Activated CD4-positive, alpha-beta T cell treated with anti-CD3 and anti-CD28 coated beads for 4 hours (primary cell): ENCODE data around the gene HDAC11.
"Not testable (repeated sequence)": the region's sequence is repeated elsewhere in the genome, so short reads cannot be mapped to it uniquely, and the experiment has no call there.

Experiments
- DNase-seq, 2 donors: peaks; one replicate each; pipeline ENCODE4 v3.0.0-alpha.2; 2020

Gene HDAC11

GRCh38 chr3:13470894-13471574 lies 9.1 kb upstream of the HDAC11 start:
- no peak for DNase-seq

DNA sequence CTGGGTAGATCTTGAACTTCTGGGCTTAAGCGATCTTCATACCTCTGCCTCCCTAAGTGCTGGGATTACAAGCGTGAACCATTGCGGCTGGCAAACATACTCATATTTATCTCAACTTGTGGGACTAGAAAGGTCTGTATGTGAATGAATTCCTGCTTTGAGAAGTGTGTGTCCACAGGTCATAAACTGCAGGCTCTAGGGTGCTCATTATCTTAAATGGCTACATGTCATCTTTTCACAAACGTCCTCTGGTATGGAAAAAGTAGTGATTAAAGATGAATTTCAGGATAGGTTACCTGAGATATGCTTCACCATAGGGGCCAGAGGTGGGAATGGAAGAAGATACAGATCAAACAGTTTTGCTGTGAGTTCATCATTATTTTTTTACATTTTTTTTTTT lies 7.8 kb upstream of the HDAC11 start:
- DNase-seq = no peak

- DNase-seq = no peak
These were observed 7.1 kb upstream of the HDAC11 start for GRCh38 chr3:13473020-13473419.

DNA sequence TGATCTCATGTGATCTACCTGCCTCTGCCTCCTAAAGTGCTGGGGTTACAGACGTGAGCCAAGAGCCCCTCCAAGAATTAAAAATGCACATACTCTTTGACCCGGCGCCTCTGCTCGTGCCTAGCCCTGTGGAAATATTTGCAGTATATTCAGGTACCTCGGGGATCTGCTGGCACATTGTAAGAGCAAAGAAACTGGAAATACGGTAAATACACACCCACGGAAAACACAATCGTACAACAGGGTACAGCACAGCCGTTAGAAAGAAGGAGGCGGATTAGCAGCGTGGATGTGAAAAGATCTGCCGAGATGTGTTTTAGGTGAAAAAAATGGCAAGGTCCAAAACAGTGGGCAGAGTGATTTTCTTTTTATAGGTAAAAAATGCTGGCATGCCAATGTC lies 6.1 kb upstream of the HDAC11 start:
- DNase-seq = no peak

DNA sequence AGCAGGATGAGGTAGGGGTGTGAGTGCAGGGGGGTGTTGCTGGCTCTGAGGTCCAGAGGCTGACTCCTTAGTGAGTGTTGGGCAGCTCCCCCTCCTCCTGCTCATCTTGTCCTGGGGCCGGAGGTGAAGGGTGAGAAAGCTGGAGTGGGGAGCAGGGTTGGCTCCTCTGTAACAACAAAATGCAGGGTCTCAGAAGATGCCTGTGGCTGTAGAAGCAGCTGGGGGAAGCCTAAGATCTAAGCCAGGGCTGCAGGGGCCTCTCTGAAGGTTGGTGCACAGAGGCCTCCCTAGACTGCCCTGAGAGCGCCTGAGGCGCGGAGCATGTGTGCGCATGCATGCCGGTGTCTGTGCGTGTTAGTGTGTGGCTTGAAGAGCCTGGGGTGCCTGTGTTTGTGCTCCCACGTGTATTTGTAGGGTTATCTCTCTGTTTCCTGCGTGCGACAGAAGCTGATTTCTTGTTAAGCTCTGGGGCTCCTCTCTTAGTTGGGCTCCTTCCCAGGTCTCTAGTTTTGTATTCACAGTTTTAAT lies 5.3 kb upstream of the HDAC11 start:
- no peak for DNase-seq

- DNase-seq = no peak
These were observed 4.1 kb upstream of the HDAC11 start for GRCh38 chr3:13475871-13476590.

GRCh38 chr3:13477943-13478342 lies 2.2 kb upstream of the HDAC11 start:
- no peak for DNase-seq

GRCh38 chr3:13479332-13479581 lies 849 bp upstream of the HDAC11 start:
- DNase-seq = peak in 1 of 2 donors; percentile 36

- DNase-seq = peak in 1 of 2 donors; percentile 21
These were observed 523 bp downstream of the HDAC11 start for GRCh38 chr3:13480340-13481318.

- no peak for DNase-seq
These were observed 2.1 kb downstream of the HDAC11 start for GRCh38 chr3:13482106-13482690.

- no peak for DNase-seq
These were observed 3.2 kb downstream of the HDAC11 start for GRCh38 chr3:13483286-13483685.

GRCh38 chr3:13483988-13484695 lies 4.0 kb downstream of the HDAC11 start:
- DNase-seq = no peak

DNA sequence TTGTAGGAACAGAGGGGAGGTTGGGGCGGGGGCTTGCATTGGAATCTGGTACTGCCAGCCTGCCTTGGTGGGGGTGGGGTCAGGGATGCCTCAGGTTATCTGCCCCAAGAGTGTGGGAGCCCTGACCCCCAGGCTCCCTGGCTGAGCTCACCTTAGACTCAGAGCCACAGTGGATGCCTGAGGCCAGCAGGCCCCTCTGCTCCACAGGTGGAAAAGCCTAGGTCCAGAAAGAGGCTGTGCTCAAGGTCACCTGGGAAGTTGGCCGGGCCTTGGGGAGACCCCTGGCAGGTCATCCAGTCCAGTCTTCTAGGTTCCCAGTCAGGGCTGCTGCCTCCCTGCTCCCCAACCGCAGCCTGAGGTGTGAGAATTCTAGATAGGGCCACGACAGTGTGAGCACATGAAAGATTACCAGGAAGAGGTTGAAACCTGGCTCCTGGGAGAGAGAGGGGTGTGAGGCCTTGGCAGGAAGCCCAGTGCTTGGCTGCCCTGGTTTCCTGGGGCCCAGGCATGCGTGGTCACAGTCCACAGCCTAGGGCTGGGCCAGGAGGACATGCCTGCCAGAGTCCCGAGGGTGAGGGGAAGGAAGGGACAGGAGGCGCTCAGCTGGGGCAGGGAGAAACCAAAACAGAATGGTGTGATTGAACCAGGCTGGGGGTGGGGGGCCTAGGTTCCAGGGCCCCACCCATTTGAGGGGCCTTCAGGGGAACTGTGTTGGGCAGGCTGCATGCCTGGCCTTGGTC lies 4.9 kb downstream of the HDAC11 start:
- no peak for DNase-seq

DNA sequence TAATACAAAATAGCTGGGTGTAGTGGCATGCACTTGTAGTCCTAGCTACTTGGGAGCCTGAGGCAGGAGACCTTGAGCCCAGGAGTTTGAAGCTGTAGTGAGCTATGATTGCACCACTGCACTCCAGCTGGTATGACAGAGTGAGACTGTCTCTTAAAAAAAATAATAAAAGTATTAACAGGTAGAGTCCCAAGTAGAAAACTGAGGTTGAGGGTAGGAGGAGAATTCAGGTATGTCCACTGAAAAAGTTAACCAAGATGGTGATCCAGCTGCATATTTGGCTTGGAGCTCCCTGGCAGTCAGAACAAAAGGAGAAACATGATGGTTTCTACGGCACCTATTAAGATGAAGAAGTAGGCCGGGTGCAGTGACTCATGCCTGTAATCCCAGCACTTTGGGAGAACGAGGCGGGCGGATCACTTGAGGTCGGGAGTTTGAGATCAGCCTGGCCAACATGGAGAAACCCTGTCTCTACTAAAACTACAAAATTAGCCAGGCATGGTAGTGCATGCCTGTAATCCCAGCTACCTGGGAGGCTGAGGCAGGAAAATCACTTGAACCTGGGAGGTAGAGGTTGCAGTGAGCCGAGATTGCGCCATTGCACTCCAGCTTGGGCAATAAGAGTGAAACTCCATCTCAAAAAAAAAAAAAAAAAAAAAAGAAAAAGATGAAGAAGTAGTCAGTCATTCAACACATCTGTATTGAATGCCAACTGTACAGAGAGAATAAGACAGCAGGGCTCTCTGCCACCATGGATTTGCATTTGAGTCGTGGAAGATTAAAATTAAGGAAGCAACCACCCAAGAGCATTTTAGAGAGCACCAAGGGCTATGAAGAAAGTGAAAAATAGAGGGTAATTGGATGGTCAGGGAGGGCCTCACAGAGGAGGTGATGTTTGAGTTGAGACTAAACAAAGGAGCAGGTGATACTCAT lies 5.8 kb downstream of the HDAC11 start:
- not testable (repeated sequence) for DNase-seq

GRCh38 chr3:13487403-13487802 lies 7.3 kb downstream of the HDAC11 start:
- no peak for DNase-seq

DNA sequence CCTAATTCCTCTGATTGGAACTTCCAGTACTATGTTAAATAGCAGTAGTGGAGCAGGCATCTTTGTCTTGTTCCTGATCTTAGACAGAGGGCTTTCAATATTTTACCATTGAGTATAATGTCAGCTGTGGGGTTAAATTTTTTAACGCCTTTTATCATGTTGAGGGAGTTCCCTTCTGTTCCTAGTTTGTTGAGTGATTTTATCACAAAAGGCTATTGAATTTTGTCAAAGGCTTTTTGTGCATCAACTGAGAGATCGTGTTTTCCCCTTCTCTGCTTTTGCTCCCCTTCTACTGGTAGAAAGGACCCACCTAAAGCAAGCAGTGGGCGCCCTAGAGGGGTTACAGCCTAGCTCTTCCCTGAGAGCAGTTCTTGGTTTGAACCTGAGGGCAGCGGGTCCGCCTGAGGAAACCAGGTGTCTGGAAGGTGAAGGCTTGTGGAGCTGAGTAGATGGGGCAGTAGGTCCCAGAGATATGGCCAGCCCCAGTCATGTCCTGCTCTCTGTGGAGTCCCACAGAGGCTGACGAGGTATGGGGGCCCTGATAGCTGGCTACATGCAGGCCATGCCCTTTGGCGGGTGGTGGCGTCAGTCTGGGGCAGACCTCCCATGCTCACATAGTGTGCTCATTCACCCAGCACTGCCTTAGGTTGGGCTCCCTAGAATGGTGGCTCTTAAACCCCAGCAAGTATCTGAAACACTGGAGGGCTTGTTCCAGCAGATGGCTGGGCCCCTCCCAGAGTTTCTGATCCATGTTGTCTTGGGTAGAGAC lies 11.3 kb downstream of the HDAC11 start:
- no peak for DNase-seq

GRCh38 chr3:13492048-13492447 lies 11.9 kb downstream of the HDAC11 start:
- no peak for DNase-seq

GRCh38 chr3:13492976-13493866 lies 13.1 kb downstream of the HDAC11 start:
- no peak for DNase-seq
